Body of pancreas (tissue), 4 donors: ENCODE results near the gene TMEM131L.

Experiments used
- POLR2A ChIP-seq, 3 donors: fragments of 450-650 bp; IDR thresholded peaks; one replicate each; pipeline ENCODE4 v1.6.1; 2016; ENCODE audit warnings: antibody characterized with exemption in 3 of 3, mild to moderate bottlenecking in 2 of 3
- TF ChIP-seq, protein P1 (sequence below), 7 experiments: fragments of 450-650 bp in 4 of 7; fragments of 200-600 bp in 3 of 7; sonication (generic) in 3 of 7; IDR thresholded peaks; one replicate each; pipeline ENCODE4 v1.5.1; 2016 to 2019; ENCODE audit warnings: antibody characterized with exemption in 7 of 7

DNA sequence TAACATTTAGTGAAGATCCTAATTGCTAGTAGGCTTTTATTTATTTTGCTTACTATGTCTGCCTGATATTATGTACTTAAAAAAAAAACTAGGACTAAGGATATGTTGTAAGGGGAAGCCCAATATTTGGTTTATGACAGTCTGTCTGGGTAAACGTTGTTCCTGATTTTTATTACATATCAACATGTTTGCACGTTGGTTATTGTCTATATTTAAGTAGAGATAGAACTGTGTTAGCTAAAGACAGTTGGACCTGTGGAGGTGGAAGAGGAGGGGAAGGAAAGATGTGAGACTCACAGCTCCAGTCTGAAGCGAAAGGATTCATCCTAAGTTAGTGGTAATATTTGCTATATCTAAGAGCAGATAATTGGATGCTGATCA, 90.3 kb downstream of the TMEM131L start:
- TF ChIP-seq, protein P1, sequence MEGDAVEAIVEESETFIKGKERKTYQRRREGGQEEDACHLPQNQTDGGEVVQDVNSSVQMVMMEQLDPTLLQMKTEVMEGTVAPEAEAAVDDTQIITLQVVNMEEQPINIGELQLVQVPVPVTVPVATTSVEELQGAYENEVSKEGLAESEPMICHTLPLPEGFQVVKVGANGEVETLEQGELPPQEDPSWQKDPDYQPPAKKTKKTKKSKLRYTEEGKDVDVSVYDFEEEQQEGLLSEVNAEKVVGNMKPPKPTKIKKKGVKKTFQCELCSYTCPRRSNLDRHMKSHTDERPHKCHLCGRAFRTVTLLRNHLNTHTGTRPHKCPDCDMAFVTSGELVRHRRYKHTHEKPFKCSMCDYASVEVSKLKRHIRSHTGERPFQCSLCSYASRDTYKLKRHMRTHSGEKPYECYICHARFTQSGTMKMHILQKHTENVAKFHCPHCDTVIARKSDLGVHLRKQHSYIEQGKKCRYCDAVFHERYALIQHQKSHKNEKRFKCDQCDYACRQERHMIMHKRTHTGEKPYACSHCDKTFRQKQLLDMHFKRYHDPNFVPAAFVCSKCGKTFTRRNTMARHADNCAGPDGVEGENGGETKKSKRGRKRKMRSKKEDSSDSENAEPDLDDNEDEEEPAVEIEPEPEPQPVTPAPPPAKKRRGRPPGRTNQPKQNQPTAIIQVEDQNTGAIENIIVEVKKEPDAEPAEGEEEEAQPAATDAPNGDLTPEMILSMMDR (IDR thresholded peaks at IDR 0.05), result no peak
- TF ChIP-seq POLR2A (IDR thresholded peaks at IDR 0.05), result no peak
